ENCODE results near the gene GRB10.

Gene GRB10

GRCh38 chr7:50562136-50562535 is 220.6 kb downstream of the GRB10 start:
- no peak for TF ChIP-seq ZFP30 (CRISPR knock-in tag; IDR thresholded peaks at IDR 0.05)
- no peak for TF ChIP-seq POU6F1 (CRISPR knock-in tag; IDR thresholded peaks at IDR 0.05; ENCODE audit: borderline replicate concordance, low read depth)
- no peak for TF ChIP-seq ZNF8 (CRISPR knock-in tag; IDR thresholded peaks at IDR 0.05)
- no peak for TF ChIP-seq PATZ1 (CRISPR knock-in tag; IDR thresholded peaks at IDR 0.05; ENCODE audit: borderline replicate concordance)
- TF ChIP-seq TCF4 (CRISPR knock-in tag; IDR thresholded peaks at IDR 0.05; ENCODE audit: borderline replicate concordance) = no peak
- TF ChIP-seq RARB (CRISPR knock-in tag; IDR thresholded peaks at IDR 0.05) = no peak
- no peak for TF ChIP-seq CSRNP3 (CRISPR knock-in tag; IDR thresholded peaks at IDR 0.05)
- TF ChIP-seq TOX (CRISPR knock-in tag; IDR thresholded peaks at IDR 0.05; ENCODE audit: borderline replicate concordance) = no peak
- TF ChIP-seq PPARA (CRISPR knock-in tag; IDR thresholded peaks at IDR 0.05; ENCODE audit: borderline replicate concordance) = no peak
- TF ChIP-seq ZFP3 (CRISPR knock-in tag; IDR thresholded peaks at IDR 0.05) = no peak
- TF ChIP-seq CREB5 (CRISPR knock-in tag; IDR thresholded peaks at IDR 0.05; ENCODE audit: low read depth) = no peak
- TF ChIP-seq SNAI2 (CRISPR knock-in tag; IDR thresholded peaks at IDR 0.05) = no peak
- TF ChIP-seq CSDC2 (CRISPR knock-in tag; IDR thresholded peaks at IDR 0.05) = no peak
- TF ChIP-seq ZNF565 (CRISPR knock-in tag; conservative IDR thresholded peaks at IDR 0.05; ENCODE audit: low read depth) = no peak
- TF ChIP-seq ARNTL (CRISPR knock-in tag; IDR thresholded peaks at IDR 0.05; ENCODE audit: borderline replicate concordance, low read depth) = no peak
- peak; percentile 13; the same call in 2 of the 3 replicates for ATAC-seq

- peak; percentile 66 for ATAC-seq
- TF ChIP-seq CSRNP3 (CRISPR knock-in tag; IDR thresholded peaks at IDR 0.05) = no peak
- TF ChIP-seq TOX (CRISPR knock-in tag; IDR thresholded peaks at IDR 0.05; ENCODE audit: borderline replicate concordance) = no peak
- TF ChIP-seq TCF4 (CRISPR knock-in tag; IDR thresholded peaks at IDR 0.05; ENCODE audit: borderline replicate concordance) = peak; percentile 48; the same call in 1 of the 2 replicates
- TF ChIP-seq ISL1 (CRISPR knock-in tag; IDR thresholded peaks at IDR 0.05) = no peak
- TF ChIP-seq ZNF8 (CRISPR knock-in tag; IDR thresholded peaks at IDR 0.05) = no peak
- peak; percentile 78; the same call in 1 of the 2 replicates for TF ChIP-seq TSHZ2 (CRISPR knock-in tag; IDR thresholded peaks at IDR 0.05)
Measured at GRCh38 chr7:50560865-50561351, 221.8 kb downstream of the GRB10 start.

GRCh38 chr7:50559881-50560280 is 222.8 kb downstream of the GRB10 start:
- ATAC-seq = no peak
- no peak for TF ChIP-seq RARB (CRISPR knock-in tag; IDR thresholded peaks at IDR 0.05)
- no peak for TF ChIP-seq ZNF70 (CRISPR knock-in tag; IDR thresholded peaks at IDR 0.05)
- TF ChIP-seq ARNTL (CRISPR knock-in tag; IDR thresholded peaks at IDR 0.05; ENCODE audit: borderline replicate concordance, low read depth) = no peak
- TF ChIP-seq GLIS3 (CRISPR knock-in tag; IDR thresholded peaks at IDR 0.05) = no peak
- no peak for TF ChIP-seq ZFP30 (CRISPR knock-in tag; IDR thresholded peaks at IDR 0.05)
- TF ChIP-seq BACH2 (CRISPR knock-in tag; IDR thresholded peaks at IDR 0.05; ENCODE audit: borderline replicate concordance) = no peak
- no peak for TF ChIP-seq ZC3H10 (CRISPR knock-in tag; IDR thresholded peaks at IDR 0.05)
- TF ChIP-seq CSDC2 (CRISPR knock-in tag; IDR thresholded peaks at IDR 0.05) = no peak
- no peak for TF ChIP-seq ZFP3 (CRISPR knock-in tag; IDR thresholded peaks at IDR 0.05)
- TF ChIP-seq POU6F1 (CRISPR knock-in tag; IDR thresholded peaks at IDR 0.05; ENCODE audit: borderline replicate concordance, low read depth) = no peak
- TF ChIP-seq ZNF8 (CRISPR knock-in tag; IDR thresholded peaks at IDR 0.05) = no peak
- no peak for TF ChIP-seq ISL1 (CRISPR knock-in tag; IDR thresholded peaks at IDR 0.05)
- TF ChIP-seq SNAI2 (CRISPR knock-in tag; IDR thresholded peaks at IDR 0.05) = no peak
- TF ChIP-seq ZNF565 (CRISPR knock-in tag; conservative IDR thresholded peaks at IDR 0.05; ENCODE audit: low read depth) = no peak
- TF ChIP-seq PPARA (CRISPR knock-in tag; IDR thresholded peaks at IDR 0.05; ENCODE audit: borderline replicate concordance) = no peak
